Left lung (tissue), 10 donors: Measurements from ENCODE around the gene DENND1B. TPM values are rescaled to one million over a fixed set of nuclear protein-coding genes. Genes with fewer than 3 reads are reported as not detected.

Experiments used
- ATAC-seq: fragments of 200-7000 bp; cut with Tn5 transposase; one replicate; pipeline ENCODE4 v1.9.1; 2020; ENCODE audit warnings: moderate library complexity
- DNase-seq, 4 donors: peaks; one replicate each; pipeline ENCODE4 v3.0.0-alpha.2; 2013 to 2020
- H3K27ac ChIP-seq, 2 donors: fragments of 200-600 bp; sonication (generic) in 1 of 2; one replicate each; pipeline versions ENCODE4 v1.5.0 to v1.8.0; 2020 to 2021
- H3K27me3 ChIP-seq, 2 donors: fragments of 200-600 bp; sonication (generic) in 1 of 2; one replicate each; pipeline versions ENCODE4 v1.5.0 to v1.8.0; 2020 to 2021
- H3K36me3 ChIP-seq, 2 donors: fragments of 200-600 bp; sonication (generic) in 1 of 2; one replicate each; pipeline versions ENCODE4 v1.5.0 to v1.8.0; 2020 to 2021
- H3K4me1 ChIP-seq, 2 donors: fragments of 200-600 bp; one replicate each; pipeline ENCODE4 v1.8.0; 2021
- H3K4me3 ChIP-seq, 2 donors: fragments of 200-600 bp; sonication (generic) in 1 of 2; one replicate each; pipeline versions ENCODE4 v1.5.0 to v1.8.0; 2020 to 2021; ENCODE audit warnings: mild to moderate bottlenecking in 1 of 2
- H3K9me3 ChIP-seq, 2 donors: fragments of 200-600 bp; sonication (generic) in 1 of 2; one replicate each; pipeline versions ENCODE4 v1.5.0 to v1.8.0; 2020 to 2021
- intact Hi-C, 2 donors: fragments of 100-400 bp; cut with DNase I; formaldehyde crosslinking; loops; one replicate each; pipeline versions ENCODE4 v1.11.2 to v1.14.2; 2022
- polyA plus RNA-seq, 6 donors: library from polyadenylated mRNA; unstranded; fragments of 120-200 nt; gene quantifications; one replicate each; pipeline ENCODE4 v1.2.1, GENCODE V29; 2013; ENCODE audit not compliant: insufficient read length in 6 of 6
- total RNA-seq, 2 donors: library from RNA; stranded (reverse); fragmentation: NEBNext Ultra II Directional; extraction: Animal tissue kit (Norgen Biotek cat#: 25700); gene quantifications; one replicate each; pipeline ENCODE4 v1.2.1, GENCODE V29; 2021
- TF ChIP-seq, protein P1 (sequence below), 2 donors: fragments of 200-600 bp; sonication (generic) in 1 of 2; IDR thresholded peaks; one replicate each; pipeline versions ENCODE4 v1.5.0 to v1.8.0; 2021; ENCODE audit warnings: antibody characterized with exemption in 2 of 2
- donor health status: DM: no; HTN: yes; CAD: no.
- donor health status: DM: no; HTN: no; CAD: no.

DENND1B gene
- total and polyA plus RNA-seq, 8 donors, result 12.5 to 17.2 (median 13.4) TPM

DNA sequence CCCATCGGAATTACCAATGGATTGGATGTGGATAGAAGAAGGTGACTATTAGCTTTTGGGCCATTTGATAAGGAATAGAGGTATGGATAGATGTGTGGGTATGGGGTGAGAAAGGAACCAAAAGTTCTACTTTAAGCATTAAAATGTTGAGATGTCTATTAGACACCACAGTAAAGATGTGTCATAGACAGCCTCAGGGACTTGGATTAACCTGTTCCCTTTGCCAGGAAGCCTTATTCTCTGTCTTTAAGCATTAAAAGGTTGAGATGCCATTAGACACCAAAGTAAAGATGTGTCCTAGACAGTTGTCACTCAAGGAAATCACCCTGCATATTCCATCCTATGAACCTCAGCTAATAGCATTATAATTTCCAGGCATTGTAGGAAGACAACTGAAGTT lies 11.0 kb upstream of the DENND1B start:
- TF ChIP-seq, protein P1, sequence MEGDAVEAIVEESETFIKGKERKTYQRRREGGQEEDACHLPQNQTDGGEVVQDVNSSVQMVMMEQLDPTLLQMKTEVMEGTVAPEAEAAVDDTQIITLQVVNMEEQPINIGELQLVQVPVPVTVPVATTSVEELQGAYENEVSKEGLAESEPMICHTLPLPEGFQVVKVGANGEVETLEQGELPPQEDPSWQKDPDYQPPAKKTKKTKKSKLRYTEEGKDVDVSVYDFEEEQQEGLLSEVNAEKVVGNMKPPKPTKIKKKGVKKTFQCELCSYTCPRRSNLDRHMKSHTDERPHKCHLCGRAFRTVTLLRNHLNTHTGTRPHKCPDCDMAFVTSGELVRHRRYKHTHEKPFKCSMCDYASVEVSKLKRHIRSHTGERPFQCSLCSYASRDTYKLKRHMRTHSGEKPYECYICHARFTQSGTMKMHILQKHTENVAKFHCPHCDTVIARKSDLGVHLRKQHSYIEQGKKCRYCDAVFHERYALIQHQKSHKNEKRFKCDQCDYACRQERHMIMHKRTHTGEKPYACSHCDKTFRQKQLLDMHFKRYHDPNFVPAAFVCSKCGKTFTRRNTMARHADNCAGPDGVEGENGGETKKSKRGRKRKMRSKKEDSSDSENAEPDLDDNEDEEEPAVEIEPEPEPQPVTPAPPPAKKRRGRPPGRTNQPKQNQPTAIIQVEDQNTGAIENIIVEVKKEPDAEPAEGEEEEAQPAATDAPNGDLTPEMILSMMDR (IDR thresholded peaks at IDR 0.05), result no peak
- Histone ChIP-seq H3K9me3 (peaks cover 0 to 2% of the 10 kb centered on the region in 2 donors), H3K27me3 (no peaks in the 10 kb centered on the region), H3K36me3 (no peaks in the 10 kb centered on the region), H3K4me1 (no peaks in the 10 kb centered on the region), H3K4me3 (no peak overlapping the region), H3K27ac (no peak overlapping the region)
- intact Hi-C loops, result no loop called here
- DNase-seq, result no peak
- no peak for ATAC-seq

GRCh38 chr1:197783510-197783948 lies 8.2 kb upstream of the DENND1B start:
- Histone ChIP-seq H3K27me3 (no peaks in the 10 kb centered on the region), H3K4me1 (no peaks in the 10 kb centered on the region), H3K36me3 (no peaks in the 10 kb centered on the region), H3K4me3 (no peak overlapping the region), H3K9me3 (no peaks in the 10 kb centered on the region), H3K27ac (no peak overlapping the region)
- DNase-seq (no peak), ATAC-seq (peak; percentile 30)
- intact Hi-C loops, result no loop called here
- TF ChIP-seq, protein P1 (IDR thresholded peaks at IDR 0.05), result no peak

DNA sequence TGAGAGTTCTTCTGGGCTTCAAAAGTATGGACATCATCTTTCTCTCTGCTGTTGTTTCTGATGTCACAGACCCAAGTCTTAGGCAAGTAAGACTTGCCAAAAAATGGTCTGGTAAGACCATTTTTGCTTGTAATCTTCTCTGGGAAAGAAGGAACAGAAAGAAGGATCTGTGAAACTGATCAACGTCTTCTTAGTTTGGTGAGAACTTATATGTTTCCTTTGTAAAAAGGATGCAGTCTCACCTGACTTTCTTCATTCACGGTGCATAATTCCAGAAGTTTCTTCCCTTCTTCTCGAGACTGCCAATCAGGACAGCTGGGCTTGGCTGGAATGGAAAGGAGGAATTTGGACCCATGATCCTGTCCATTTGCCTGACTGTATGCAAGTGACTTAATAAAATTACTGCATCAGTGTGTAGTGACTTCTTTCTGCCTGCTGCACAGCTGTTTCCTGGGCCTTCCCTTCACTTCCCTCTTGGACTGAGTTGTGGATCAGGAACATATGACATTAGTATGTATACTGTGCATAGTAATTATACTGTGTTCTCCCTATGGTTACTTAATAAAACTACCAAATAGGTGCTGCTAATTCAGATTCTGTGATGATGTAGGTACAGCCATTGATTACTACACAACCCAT lies 7.6 kb upstream of the DENND1B start:
- Histone ChIP-seq H3K4me3 (no peak overlapping the region), H3K27ac (no peak overlapping the region), H3K36me3 (no peaks in the 10 kb centered on the region), H3K27me3 (no peaks in the 10 kb centered on the region), H3K9me3 (no peaks in the 10 kb centered on the region), H3K4me1 (peaks cover 0 to 5% of the 10 kb centered on the region in 2 donors)
- DNase-seq (no peak), ATAC-seq (peak; percentile 37)
- TF ChIP-seq, protein P1 (IDR thresholded peaks at IDR 0.05), result no peak
- intact Hi-C loops, result no loop called here

- intact Hi-C loops, result no loop called here
- H3K4me3 ChIP-seq, result no peak overlapping the region
- no peak for ATAC-seq
Observed at GRCh38 chr1:197781968-197782721, 6.9 kb upstream of the DENND1B start.

DNA sequence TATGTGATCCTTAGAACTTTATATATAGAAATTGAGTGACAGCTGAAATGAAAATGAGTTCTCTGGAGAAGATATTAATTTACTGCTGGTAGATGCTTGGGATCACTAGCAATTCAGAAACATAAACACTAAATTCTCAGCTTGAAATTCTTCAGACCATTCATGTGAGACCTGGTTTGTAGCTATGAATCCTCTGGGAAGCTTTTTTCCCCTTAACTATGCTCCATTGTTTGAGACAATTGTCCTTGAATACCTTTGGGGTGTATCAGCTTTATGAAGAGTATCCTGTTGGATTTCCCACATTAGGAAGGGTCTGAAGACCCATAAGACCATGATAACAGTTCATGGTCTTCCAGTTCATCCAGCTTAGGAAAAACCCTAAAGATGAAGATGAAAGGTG lies 4.6 kb upstream of the DENND1B start:
- peaks cover 6 to 22% of the 10 kb centered on the region in 2 donors for H3K4me1 ChIP-seq
- H3K27ac ChIP-seq, result no peak overlapping the region
- ATAC-seq (no peak), DNase-seq (no peak)
- no peak overlapping the region for H3K4me3 ChIP-seq
- no peaks in the 10 kb centered on the region for H3K36me3 ChIP-seq
- intact Hi-C loops, result no loop called here
- H3K27me3 ChIP-seq, result no peaks in the 10 kb centered on the region
- no peaks in the 10 kb centered on the region for H3K9me3 ChIP-seq
- TF ChIP-seq, protein P1 (IDR thresholded peaks at IDR 0.05), result no peak

More at GRCh38 chr1:197781968-197782721, 6.9 kb upstream of the DENND1B start:
- TF ChIP-seq, protein P1 (IDR thresholded peaks at IDR 0.05), result no peak
- Histone ChIP-seq H3K4me1 (peaks cover 0 to 5% of the 10 kb centered on the region in 2 donors), H3K9me3 (no peaks in the 10 kb centered on the region), H3K27me3 (no peaks in the 10 kb centered on the region), H3K36me3 (no peaks in the 10 kb centered on the region), H3K27ac (no peak overlapping the region)
- no peak for DNase-seq
